Nucleus accumbens (tissue), 56 donors: Measurements from ENCODE around the gene PKDCC.
"Not testable (repeated sequence)": the region's sequence is repeated elsewhere in the genome, so short reads cannot be mapped to it uniquely, and the experiment has no call there.

ENCODE experiments used
- DNase-seq, 56 donors: peaks; one replicate each; lab custom pipeline; 2025; lab: John Stamatoyannopoulos, UW

The PKDCC gene

GRCh38 chr2:42060718-42061619, 13.1 kb downstream of the PKDCC start:
- DNase-seq, result peak in 6 of 56 donors; percentile 4 to 27 (median 14)

DNA sequence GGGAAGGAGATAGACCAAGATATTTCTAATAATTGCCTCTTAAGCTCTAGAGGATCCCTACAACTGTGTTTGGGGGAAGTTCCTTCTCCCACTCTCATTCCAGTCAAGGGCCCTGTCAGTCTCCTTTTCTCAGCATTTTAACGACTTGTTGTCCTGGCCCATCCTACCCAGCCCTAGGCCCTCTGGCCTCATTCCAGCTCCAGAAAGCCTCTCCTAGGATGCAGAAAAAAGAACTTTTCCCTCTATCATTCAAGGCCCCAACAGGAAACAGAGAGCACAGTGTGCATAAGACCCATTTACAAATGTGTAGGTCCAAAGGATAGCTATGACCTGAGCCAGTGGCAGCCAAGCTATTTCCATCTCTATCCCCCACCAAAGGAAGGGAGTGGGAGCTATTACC, 14.0 kb downstream of the PKDCC start:
- no peak for DNase-seq

DNA sequence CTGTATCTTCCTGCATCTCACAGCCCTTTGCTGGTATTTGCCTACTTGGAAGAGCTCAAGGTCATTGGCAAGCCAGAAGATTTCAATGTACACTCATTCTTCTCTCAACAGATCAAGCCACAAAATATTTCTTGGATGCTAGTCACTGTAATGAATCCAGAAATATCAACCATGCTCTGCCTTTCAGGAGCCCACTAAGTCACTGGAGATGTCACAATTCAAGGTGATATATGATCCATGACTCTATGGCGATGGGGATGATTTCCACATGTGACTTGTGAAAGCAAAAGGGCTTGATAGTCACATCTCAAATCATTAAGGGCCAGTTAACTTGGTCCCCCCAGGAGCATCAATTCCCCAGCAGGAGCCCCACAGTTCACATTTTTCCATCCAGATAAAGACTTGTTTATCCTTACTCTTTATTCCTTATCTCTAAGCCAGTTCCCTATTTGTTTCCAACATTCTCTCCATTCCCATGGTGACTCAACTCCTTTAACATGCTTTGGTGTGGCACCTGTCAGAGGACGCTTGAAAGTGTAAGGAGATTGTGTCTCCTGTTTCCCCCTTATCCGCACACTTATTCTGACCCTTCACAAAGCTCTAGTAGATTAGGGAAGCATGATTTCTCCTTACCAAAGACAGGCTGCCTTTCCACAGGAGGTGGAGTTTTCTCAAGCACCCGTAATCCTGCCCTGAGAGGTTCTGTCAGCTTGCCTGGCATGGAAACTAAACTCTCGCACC, 15.8 kb downstream of the PKDCC start:
- DNase-seq, result no peak

GRCh38 chr2:42064417-42064942, 16.7 kb downstream of the PKDCC start:
- DNase-seq, result no peak

DNA sequence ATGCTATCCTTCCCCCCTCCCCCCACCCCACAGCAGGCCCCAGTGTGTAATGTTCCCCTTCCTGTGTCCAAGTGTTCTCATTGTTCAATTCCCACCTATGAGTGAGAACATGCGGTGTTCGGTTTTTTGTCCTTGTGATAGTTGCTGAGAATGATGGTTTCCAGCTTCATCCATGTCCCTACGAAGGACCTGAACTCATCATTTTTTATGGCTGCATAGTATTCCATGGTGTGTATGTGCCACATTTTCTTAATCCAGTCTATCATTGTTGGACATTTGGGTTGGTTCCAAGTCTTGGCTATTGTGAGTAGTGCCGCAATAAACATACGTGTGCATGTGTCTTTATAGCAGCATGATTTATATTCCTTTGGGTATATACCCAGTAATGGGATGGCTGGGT, 17.9 kb downstream of the PKDCC start:
- not testable (repeated sequence) for DNase-seq

DNA sequence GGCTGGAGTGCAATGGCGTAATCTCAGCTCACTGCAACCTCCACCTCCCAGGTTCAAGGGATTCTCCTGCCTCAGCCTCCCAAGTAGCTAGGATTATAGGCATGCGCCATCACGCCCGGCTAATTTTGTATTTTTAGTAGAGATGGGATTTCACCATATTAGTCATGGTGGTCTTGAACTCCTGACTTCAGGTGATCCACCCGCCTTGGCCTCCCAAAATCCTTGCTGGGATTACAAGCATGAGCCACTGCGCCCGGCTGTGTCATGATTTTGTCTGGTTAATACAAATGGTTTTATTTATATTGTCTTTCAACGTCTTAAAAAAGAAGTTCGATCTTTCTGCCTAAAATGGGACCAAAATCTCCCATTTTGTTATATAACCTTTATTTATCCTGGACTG, 19.2 kb downstream of the PKDCC start:
- DNase-seq, result not testable (repeated sequence)

GRCh38 chr2:42067521-42067920, 19.7 kb downstream of the PKDCC start:
- DNase-seq, result no peak

DNA sequence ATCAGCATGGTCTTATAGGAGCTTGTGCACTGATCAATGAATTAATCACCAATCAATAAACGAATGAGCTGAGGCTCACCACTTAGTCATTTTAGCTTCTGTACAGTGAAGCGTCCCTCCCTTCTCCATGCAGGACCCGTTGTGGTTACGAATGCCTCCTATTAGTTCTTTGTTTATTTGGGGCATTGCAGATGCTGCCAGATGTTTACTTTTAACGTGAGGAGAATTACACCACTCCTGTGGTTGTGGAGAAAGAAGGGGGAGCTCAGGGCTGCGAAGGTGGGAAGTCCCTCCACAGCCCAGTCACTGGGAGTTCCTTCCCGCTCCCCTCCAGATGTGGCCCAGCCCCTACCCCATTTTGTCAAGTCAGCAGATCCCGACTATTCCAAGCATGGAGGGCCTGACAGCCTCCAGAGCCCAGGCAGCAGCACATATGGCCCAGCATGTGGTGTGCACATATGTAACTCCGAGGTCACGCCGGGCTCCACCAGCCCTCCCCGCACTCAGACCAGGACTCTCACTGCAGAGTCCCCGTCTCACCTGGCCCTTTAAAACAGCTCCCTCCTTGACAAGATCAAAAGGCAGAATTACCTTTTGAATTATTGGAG, 20.9 kb downstream of the PKDCC start:
- no peak for DNase-seq

DNA sequence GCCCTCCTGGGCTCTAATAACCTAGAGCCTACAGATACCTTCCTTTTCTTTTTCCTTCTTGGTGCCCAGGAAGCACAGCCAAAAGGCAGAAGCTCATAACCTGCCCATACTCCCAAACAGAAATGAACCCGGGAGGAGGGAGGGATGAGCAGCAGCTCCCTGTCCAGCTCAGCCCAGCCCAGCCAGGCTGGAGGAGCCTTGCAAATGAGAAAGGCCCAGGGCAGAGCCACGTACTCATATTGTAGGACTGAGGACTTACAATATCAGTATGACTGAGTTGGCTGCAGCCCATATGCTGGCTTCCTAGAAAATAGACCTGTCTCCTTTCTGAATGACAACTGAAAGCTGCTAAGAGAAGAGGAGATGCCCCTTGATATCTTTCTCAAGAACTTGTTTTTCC, 21.7 kb downstream of the PKDCC start:
- no peak for DNase-seq

DNA sequence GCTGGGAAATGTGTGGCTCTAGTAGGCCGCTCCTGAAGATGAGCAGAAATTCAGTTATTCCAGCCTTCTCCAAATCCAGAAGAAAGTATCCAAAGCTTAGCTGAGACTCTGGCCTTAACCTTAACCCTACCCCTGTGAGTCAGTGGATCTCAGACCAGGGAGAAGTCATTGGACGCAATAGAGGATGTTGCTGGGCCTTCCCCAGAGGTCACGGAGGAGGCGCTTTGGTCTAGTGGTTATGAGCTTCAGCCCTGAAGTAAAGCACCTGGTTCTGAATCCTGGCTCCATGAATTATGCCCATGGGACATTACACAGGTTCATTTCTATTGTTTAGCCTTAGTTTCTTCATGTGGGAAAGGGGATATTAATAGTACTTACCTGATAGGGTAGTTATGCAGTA, 24.0 kb downstream of the PKDCC start:
- DNase-seq, result no peak

- DNase-seq, result no peak
Measured at GRCh38 chr2:42072349-42073118, 24.7 kb downstream of the PKDCC start.

GRCh38 chr2:42073739-42074503, 26.1 kb downstream of the PKDCC start:
- no peak for DNase-seq

DNA sequence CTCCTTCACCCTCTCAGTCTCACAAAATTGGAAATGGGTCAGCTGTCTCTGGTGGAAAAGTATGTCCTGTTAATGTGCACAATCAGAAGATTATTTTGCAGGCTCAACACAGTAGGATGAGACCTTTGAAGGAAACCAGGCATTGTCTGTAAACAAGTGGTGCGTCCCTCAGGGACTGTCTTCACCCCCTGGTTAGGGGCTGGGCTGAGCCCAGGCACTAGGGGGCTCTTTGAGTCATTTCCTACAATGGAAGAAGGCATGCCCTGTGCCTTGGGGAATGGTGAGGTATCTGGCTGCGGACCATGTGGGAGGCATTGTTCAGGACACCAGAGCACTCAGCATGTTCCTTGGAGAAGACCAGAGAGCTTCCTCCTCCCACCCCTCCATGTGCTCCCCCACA, 26.8 kb downstream of the PKDCC start:
- no peak for DNase-seq

GRCh38 chr2:42076357-42077225, 28.8 kb downstream of the PKDCC start:
- DNase-seq, result no peak

GRCh38 chr2:42077343-42077742, 29.5 kb downstream of the PKDCC start:
- no peak for DNase-seq

- no peak for DNase-seq
Measured at GRCh38 chr2:42079737-42080287, 32.0 kb downstream of the PKDCC start.

GRCh38 chr2:42081151-42081550, 33.3 kb downstream of the PKDCC start:
- DNase-seq, result not testable (repeated sequence)

DNA sequence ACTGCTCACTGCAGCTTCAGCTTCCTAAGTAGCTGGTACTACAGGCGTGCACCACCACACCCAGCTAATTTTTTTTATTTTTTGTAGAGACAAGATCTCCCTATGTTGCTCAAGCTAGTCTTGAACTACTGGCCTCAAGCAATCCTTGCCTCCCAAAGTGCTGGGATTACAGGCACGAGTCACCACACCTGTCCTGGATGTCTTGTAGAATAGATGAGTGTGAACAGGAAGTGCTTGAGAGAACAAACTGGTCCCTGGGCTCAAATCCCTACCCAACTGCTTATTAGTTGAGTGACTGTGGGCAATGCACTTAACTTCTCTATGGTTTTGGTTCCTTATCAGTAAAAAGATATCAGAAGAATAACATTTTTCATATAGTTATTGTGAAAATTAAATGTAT, 34.2 kb downstream of the PKDCC start:
- no peak for DNase-seq
